ENCODE results near the gene LDB2. TPM values are rescaled to one million over a fixed set of nuclear protein-coding genes. Genes with fewer than 3 reads are reported as not detected.

The LDB2 gene
- total RNA-seq, 4 donors from 2014 or later = 16.2 to 31.7 (median 22.4) TPM

DNA sequence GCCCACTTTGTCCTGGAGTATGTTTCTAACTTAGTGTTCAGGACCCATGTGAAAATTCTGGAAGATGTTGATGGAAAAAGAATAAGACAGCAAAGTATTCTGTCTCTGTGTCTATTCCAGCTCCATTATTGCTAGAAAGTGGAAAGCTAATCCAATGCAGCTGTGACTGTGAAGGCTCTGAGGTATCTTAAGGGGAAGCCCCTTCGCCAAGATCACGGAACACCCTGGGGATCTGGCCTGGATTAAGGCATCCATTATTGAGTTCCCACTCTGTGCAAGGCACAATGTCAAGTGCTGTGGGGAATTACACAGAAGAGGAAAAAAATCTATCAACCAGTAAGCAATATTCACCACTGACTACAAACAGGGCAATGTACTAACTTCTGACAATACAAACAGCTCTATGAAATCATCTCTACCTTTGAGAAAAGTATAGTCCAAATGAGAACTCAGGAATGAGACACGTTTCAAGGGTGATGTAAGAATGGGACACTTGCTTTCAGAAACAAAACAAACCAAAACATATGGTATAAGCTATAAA, 222.1 kb downstream of the LDB2 start:
- H3K4me1 ChIP-seq = peaks cover 0 to 16% (median 13%) of the 10 kb centered on the region in 4 donors
- intact Hi-C loops (cut with DNase I) = no loop called here
- no peak overlapping the region for H3K27ac ChIP-seq (replicated peaks in 1 of 4)
- DNase-seq (ENCODE audit: extremely low spot score) = no peak
- no peaks in the 10 kb centered on the region for H3K36me3 ChIP-seq
- H3K9me3 ChIP-seq = no peaks in the 10 kb centered on the region
- H3K4me3 ChIP-seq = no peak overlapping the region
- WGBS = 64% methylated on average over 3 of the region's 3 CpGs
- no peaks in the 10 kb centered on the region for H3K27me3 ChIP-seq
- TF ChIP-seq POLR2AphosphoS5 (IDR thresholded peaks at IDR 0.05) = no peak
- TF ChIP-seq CTCF (IDR thresholded peaks at IDR 0.05) = no peak
- TF ChIP-seq EP300 (IDR thresholded peaks at IDR 0.05) = no peak
- no peak for TF ChIP-seq POLR2A (IDR thresholded peaks at IDR 0.05; ENCODE audit: low read depth)

- 94% methylated on average over 6 of the region's 7 CpGs for WGBS
- TF ChIP-seq POLR2AphosphoS5 (IDR thresholded peaks at IDR 0.05) = no peak
- TF ChIP-seq POLR2A (IDR thresholded peaks at IDR 0.05; ENCODE audit: low read depth) = no peak
- TF ChIP-seq CTCF (IDR thresholded peaks at IDR 0.05) = no peak
- TF ChIP-seq EP300 (IDR thresholded peaks at IDR 0.05) = no peak
- Histone ChIP-seq H3K36me3 (no peaks in the 10 kb centered on the region), H3K27me3 (no peaks in the 10 kb centered on the region), H3K9me3 (no peaks in the 10 kb centered on the region), H3K27ac (replicated peaks in 1 of 4) (no peak overlapping the region), H3K4me1 (peaks cover 3 to 21% (median 17%) of the 10 kb centered on the region in 4 donors), H3K4me3 (no peak overlapping the region)
- DNase-seq (ENCODE audit: extremely low spot score) = no peak
- intact Hi-C loops (cut with DNase I) = no loop called here
Measured at GRCh38 chr4:16674082-16674481, 224.4 kb downstream of the LDB2 start.

DNA sequence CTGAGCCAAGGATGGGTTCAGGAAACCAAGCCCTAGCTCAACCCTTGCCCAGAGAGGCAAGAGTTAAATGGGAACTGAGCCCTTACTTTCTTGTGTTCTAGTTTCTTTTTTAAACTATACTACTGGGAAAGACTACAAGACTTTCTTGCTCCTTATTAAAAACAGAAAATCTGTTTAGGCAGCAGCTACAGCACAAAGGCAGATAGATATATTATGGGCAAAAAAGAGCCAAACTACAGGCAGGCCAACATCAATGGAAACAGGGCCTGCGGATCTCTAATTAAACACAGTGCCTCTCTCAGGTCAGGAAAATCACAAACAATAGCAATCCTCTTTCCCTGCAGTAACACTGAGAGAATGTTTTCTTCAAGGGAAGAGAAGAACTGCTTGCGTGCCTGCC, 226.0 kb downstream of the LDB2 start:
- Histone ChIP-seq H3K9me3 (no peaks in the 10 kb centered on the region), H3K4me3 (no peak overlapping the region), H3K27ac (replicated peaks in 1 of 4) (peak overlapping the region in 2 of 4 donors; percentile 12 to 40), H3K36me3 (no peaks in the 10 kb centered on the region), H3K4me1 (peaks cover 5 to 28% (median 24%) of the 10 kb centered on the region in 4 donors), H3K27me3 (no peaks in the 10 kb centered on the region)
- 44% methylated on average over 2 of the region's 2 CpGs for WGBS
- intact Hi-C loops (cut with DNase I) = no loop called here
- TF ChIP-seq POLR2A (IDR thresholded peaks at IDR 0.05; ENCODE audit: low read depth) (no peak), EP300 (IDR thresholded peaks at IDR 0.05) (no peak), CTCF (IDR thresholded peaks at IDR 0.05) (no peak), POLR2AphosphoS5 (IDR thresholded peaks at IDR 0.05) (no peak)
- DNase-seq (ENCODE audit: extremely low spot score) = no peak

GRCh38 chr4:16671741-16672140, 226.7 kb downstream of the LDB2 start:
- no peak for DNase-seq (ENCODE audit: extremely low spot score)
- Histone ChIP-seq H3K9me3 (no peaks in the 10 kb centered on the region), H3K36me3 (peaks cover 0 to 4% (median 0%) of the 10 kb centered on the region in 4 donors), H3K4me1 (peaks cover 5 to 28% (median 20%) of the 10 kb centered on the region in 4 donors), H3K27ac (replicated peaks in 1 of 4) (no peak overlapping the region), H3K27me3 (no peaks in the 10 kb centered on the region), H3K4me3 (no peak overlapping the region)
- intact Hi-C loops (cut with DNase I) = no loop called here
- 71% methylated on average over 2 of the region's 2 CpGs for WGBS
- TF ChIP-seq POLR2AphosphoS5 (IDR thresholded peaks at IDR 0.05) (no peak), CTCF (IDR thresholded peaks at IDR 0.05) (no peak), EP300 (IDR thresholded peaks at IDR 0.05) (no peak), POLR2A (IDR thresholded peaks at IDR 0.05; ENCODE audit: low read depth) (no peak)

GRCh38 chr4:16670727-16671126, 227.7 kb downstream of the LDB2 start:
- no peak for TF ChIP-seq EP300 (IDR thresholded peaks at IDR 0.05)
- TF ChIP-seq POLR2AphosphoS5 (IDR thresholded peaks at IDR 0.05) = no peak
- no peak for TF ChIP-seq POLR2A (IDR thresholded peaks at IDR 0.05; ENCODE audit: low read depth)
- no peak for TF ChIP-seq CTCF (IDR thresholded peaks at IDR 0.05)
- intact Hi-C loops (cut with DNase I) = no loop called here
- H3K36me3 ChIP-seq = peaks cover 0 to 4% (median 0%) of the 10 kb centered on the region in 4 donors
- no peak for DNase-seq (ENCODE audit: extremely low spot score)
- H3K27me3 ChIP-seq = no peaks in the 10 kb centered on the region
- H3K27ac ChIP-seq (replicated peaks in 1 of 4) = no peak overlapping the region
- no peaks in the 10 kb centered on the region for H3K9me3 ChIP-seq
- no peak overlapping the region for H3K4me3 ChIP-seq
- 97% methylated on average over 1 of the region's 1 CpG for WGBS
- peaks cover 5 to 28% (median 20%) of the 10 kb centered on the region in 4 donors for H3K4me1 ChIP-seq
